Uterus (tissue), 4 donors: ENCODE data around the gene AGRP. TPM values are rescaled to one million over a fixed set of nuclear protein-coding genes. Genes with fewer than 3 reads are reported as not detected.

Source experiments
- DNase-seq, 2 donors: peaks; one replicate each; pipeline ENCODE4 v3.0.0-alpha.2; 2019 to 2020
- H3K27ac ChIP-seq, 2 donors: fragments of 200-600 bp; sonication (generic); 1 replicate in 1 of 2; 2 replicates in 1 of 2; pipeline ENCODE4 v1.5.1; 2016 to 2018
- H3K27me3 ChIP-seq, 2 donors: fragments of 200-600 bp; sonication (generic); one replicate each; pipeline ENCODE4 v1.5.1; 2018 to 2019; ENCODE audit warnings: control low read depth in 1 of 2
- H3K36me3 ChIP-seq, 2 donors: fragments of 200-600 bp; sonication (generic); one replicate each; pipeline ENCODE4 v1.5.1; 2019; ENCODE audit warnings: control low read depth in 1 of 2
- H3K4me1 ChIP-seq, 2 donors: fragments of 200-600 bp; sonication (generic); one replicate each; pipeline ENCODE4 v1.5.1; 2018 to 2019; ENCODE audit warnings: control low read depth in 1 of 2
- H3K4me3 ChIP-seq, 2 donors: fragments of 200-600 bp; sonication (generic); 1 replicate in 1 of 2; 2 replicates in 1 of 2; pipeline ENCODE4 v1.5.1; 2018 to 2019; ENCODE audit warnings: mild to moderate bottlenecking in 1 of 2
- H3K9me3 ChIP-seq, 2 donors: fragments of 200-600 bp; sonication (generic); one replicate each; pipeline ENCODE4 v1.5.1; 2019; ENCODE audit warnings: control low read depth in 1 of 2
- POLR2A ChIP-seq, 2 donors: fragments of 450-650 bp; IDR thresholded peaks; one replicate each; pipeline ENCODE4 v1.6.1; 2016; ENCODE audit warnings: antibody characterized with exemption in 2 of 2, mild to moderate bottlenecking in 1 of 2, moderate library complexity in 1 of 2
- intact Hi-C: fragments of 100-400 bp; cut with DNase I; formaldehyde crosslinking; loops from one replicate; pipeline ENCODE4 v1.15.1; 2023; ENCODE audit warnings: low total_unique reads
- total RNA-seq, 4 donors: library from RNA; depleted of rRNA in 3 of 4; stranded (reverse); fragments of >200 nt in 3 of 4; gene quantifications; one replicate each; pipeline versions ENCODE4 v1.1.0 to v1.2.4, GENCODE V29; 2014 to 2023
- TF ChIP-seq, protein P1 (sequence below), 4 experiments: fragments of 200-600 bp in 2 of 4; fragments of 450-650 bp in 2 of 4; sonication (generic) in 2 of 4; IDR thresholded peaks; one replicate each; pipeline ENCODE4 v1.5.1; 2016 to 2019; ENCODE audit warnings: antibody characterized with exemption in 4 of 4, mild to moderate bottlenecking in 2 of 4, moderate library complexity in 1 of 4
- donor health status: DM: yes; HTN: yes; CAD: no.

AGRP gene
- total RNA-seq, 4 donors from 2014 or later: not detected

DNA sequence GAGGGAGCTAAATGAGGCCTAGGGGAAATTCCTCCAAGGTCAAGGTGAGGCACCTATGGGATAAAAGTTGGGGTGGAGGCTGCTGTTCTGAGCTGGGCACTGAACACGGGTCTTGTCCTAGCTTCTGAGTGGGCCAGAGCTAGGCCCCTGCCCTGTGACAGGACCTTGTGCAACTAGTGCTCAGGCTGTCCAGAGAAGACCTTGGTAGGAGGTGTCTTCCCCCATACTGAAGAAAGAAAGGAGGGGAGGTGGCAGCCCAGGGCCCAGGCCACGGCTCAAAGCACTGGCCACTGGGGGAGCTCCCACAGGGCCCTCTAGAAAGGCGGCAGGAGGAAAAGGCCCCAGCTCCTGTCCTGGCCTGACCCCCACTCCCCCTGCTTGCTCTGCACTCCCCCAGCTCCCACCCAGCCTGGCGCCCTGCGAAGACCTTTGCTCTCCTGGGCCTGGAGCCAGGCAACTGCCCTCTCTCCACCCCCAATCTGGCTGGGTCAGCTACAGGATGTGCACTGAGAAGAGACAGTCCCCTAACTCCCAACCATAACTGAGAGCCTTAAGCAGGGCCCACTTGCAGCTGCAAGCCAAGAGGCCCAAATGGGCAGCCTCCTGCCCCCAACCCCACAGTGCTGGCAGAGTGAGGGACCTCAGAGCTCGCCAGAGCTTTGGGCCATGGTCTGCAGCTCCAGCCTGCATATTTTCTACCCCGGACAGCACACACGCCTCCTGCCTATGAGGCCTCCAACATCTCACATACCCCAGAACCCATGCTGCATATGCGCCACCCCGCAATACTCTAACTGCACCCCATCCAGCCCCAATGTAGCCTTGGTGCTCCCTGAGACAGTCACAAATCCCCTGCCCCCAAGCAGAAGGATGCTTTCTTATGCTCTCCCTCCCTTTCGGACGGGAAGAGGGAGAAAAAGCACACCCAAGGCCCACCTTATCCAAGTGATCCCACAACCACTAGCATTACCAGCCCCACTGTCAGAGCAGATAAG, 37.1 kb downstream of the AGRP start:
- Histone ChIP-seq H3K4me3 (no peak overlapping the region), H3K9me3 (no peaks in the 10 kb centered on the region), H3K27ac (peak overlapping the region; percentile 78 to 81), H3K36me3 (no peaks in the 10 kb centered on the region), H3K27me3 (no peaks in the 10 kb centered on the region), H3K4me1 (peaks cover 34 to 69% of the 10 kb centered on the region in 2 donors)
- TF ChIP-seq, protein P1, sequence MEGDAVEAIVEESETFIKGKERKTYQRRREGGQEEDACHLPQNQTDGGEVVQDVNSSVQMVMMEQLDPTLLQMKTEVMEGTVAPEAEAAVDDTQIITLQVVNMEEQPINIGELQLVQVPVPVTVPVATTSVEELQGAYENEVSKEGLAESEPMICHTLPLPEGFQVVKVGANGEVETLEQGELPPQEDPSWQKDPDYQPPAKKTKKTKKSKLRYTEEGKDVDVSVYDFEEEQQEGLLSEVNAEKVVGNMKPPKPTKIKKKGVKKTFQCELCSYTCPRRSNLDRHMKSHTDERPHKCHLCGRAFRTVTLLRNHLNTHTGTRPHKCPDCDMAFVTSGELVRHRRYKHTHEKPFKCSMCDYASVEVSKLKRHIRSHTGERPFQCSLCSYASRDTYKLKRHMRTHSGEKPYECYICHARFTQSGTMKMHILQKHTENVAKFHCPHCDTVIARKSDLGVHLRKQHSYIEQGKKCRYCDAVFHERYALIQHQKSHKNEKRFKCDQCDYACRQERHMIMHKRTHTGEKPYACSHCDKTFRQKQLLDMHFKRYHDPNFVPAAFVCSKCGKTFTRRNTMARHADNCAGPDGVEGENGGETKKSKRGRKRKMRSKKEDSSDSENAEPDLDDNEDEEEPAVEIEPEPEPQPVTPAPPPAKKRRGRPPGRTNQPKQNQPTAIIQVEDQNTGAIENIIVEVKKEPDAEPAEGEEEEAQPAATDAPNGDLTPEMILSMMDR (IDR thresholded peaks at IDR 0.05): peak in 1 of 4 experiments; percentile 1
- no peak for TF ChIP-seq POLR2A (IDR thresholded peaks at IDR 0.05)
- DNase-seq: peak; percentile 74 to 80
- intact Hi-C loops: no loop called here

- no peaks in the 10 kb centered on the region for H3K27me3 ChIP-seq
- TF ChIP-seq POLR2A (IDR thresholded peaks at IDR 0.05): no peak
- TF ChIP-seq, protein P1 (IDR thresholded peaks at IDR 0.05): peak in 3 of 4 experiments; percentile 6 to 21 (median 10)
- peaks cover 36 to 69% of the 10 kb centered on the region in 2 donors for H3K4me1 ChIP-seq
- no peaks in the 10 kb centered on the region for H3K9me3 ChIP-seq
- H3K4me3 ChIP-seq: no peak overlapping the region
- peak; percentile 78 to 80 for DNase-seq
- H3K27ac ChIP-seq: peak overlapping the region; percentile 78 to 81
- H3K36me3 ChIP-seq: no peaks in the 10 kb centered on the region
- intact Hi-C loops: no loop called here
These were observed 37.9 kb downstream of the AGRP start for GRCh38 chr16:67445441-67445912.

- TF ChIP-seq POLR2A (IDR thresholded peaks at IDR 0.05): peak in 1 of 2 donors; percentile 5
- TF ChIP-seq, protein P1 (IDR thresholded peaks at IDR 0.05): no peak
- no peak for DNase-seq
- intact Hi-C loops: no loop called here
- Histone ChIP-seq H3K9me3 (no peaks in the 10 kb centered on the region), H3K27me3 (no peaks in the 10 kb centered on the region), H3K36me3 (no peaks in the 10 kb centered on the region), H3K4me3 (no peak overlapping the region), H3K27ac (peak overlapping the region; percentile 78 to 81), H3K4me1 (peaks cover 36 to 69% of the 10 kb centered on the region in 2 donors)
These were observed 38.3 kb downstream of the AGRP start for GRCh38 chr16:67445126-67445426.

GRCh38 chr16:67444259-67445125, 38.9 kb downstream of the AGRP start:
- Histone ChIP-seq H3K4me1 (peaks cover 36 to 63% of the 10 kb centered on the region in 2 donors), H3K36me3 (no peaks in the 10 kb centered on the region), H3K9me3 (no peaks in the 10 kb centered on the region), H3K27me3 (no peaks in the 10 kb centered on the region), H3K27ac (peak overlapping the region; percentile 78 to 81), H3K4me3 (no peak overlapping the region)
- peak in 1 of 2 donors; percentile 5 for TF ChIP-seq POLR2A (IDR thresholded peaks at IDR 0.05)
- TF ChIP-seq, protein P1 (IDR thresholded peaks at IDR 0.05): no peak
- intact Hi-C loops: no loop called here
- DNase-seq: no peak
